Measurements from ENCODE around the gene HAVCR2. TPM values are rescaled to one million over a fixed set of nuclear protein-coding genes. Genes with fewer than 3 reads are reported as not detected.
A peak's percentile ranks its signal among the peaks of the same experiment; 100 is the strongest.

HAVCR2 gene
- total RNA-seq, 2 donors from 2014 or later = 2.3 to 2.7 TPM

DNA sequence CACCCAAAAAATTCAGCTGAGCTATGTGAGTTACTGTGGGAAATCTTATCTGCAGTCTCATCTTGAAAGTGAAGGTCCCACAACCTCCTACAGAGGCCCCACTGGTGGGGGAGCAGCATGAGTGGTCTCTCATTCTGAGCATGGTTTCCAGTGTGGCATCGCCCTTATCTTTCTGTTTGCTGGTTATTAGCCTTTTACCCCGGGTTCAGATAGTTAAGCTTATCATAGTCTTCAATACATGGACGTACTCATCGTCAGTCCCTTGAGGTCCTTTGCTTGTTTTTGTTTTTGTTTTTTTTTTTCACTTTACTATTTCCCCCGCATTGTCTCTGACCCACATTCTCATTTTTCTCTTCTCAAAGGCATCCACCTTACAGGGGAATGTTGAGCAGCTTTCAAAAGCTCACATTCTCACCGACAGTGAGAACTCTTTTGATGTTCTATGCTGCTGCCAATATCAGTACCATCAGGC lies 7.7 kb upstream of the HAVCR2 start:
- no peaks in the 10 kb centered on the region for H3K9me3 ChIP-seq (ENCODE audit: control insufficient read depth, low read length, poor library complexity, severe bottlenecking)
- Mint-ChIP-seq H3K27me3 (no peaks in the 10 kb centered on the region), H3K36me3 (ENCODE audit: low read depth) (no peaks in the 10 kb centered on the region), H3K4me3 (peak overlapping the region; percentile 15), H3K27ac (peak overlapping the region; percentile 5), H3K4me1 (peaks cover 6% of the 10 kb centered on the region)
- ATAC-seq = no peak
- DNase-seq = no peak

DNA sequence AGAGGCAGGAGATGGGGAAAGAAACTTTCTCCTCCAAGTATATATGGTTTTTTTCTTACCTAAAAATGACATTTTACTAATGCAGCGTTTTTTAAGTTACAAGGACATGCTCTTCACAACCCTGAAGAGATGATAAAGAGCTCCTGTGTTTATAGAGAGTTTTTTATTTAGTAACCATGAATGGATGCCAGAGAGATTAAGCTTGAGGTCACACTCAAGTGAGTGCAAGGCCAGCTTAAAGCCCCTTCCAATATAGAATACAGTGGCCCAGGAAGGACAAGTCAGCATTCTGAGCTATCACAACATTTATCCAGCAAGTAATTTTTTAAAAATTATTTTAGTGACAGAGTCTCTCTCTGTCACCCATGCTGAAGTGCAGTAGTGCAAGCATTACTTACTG lies 6.7 kb upstream of the HAVCR2 start:
- ATAC-seq (no peak), DNase-seq (no peak)
- Mint-ChIP-seq H3K36me3 (ENCODE audit: low read depth) (no peaks in the 10 kb centered on the region), H3K4me1 (peaks cover 6% of the 10 kb centered on the region), H3K27me3 (no peaks in the 10 kb centered on the region), H3K27ac (no peak overlapping the region), H3K4me3 (no peak overlapping the region)
- H3K9me3 ChIP-seq (ENCODE audit: control insufficient read depth, low read length, poor library complexity, severe bottlenecking) = no peaks in the 10 kb centered on the region

GRCh38 chr5:157115012-157115411 lies 6.2 kb upstream of the HAVCR2 start:
- H3K4me3 Mint-ChIP-seq = no peak overlapping the region

DNA sequence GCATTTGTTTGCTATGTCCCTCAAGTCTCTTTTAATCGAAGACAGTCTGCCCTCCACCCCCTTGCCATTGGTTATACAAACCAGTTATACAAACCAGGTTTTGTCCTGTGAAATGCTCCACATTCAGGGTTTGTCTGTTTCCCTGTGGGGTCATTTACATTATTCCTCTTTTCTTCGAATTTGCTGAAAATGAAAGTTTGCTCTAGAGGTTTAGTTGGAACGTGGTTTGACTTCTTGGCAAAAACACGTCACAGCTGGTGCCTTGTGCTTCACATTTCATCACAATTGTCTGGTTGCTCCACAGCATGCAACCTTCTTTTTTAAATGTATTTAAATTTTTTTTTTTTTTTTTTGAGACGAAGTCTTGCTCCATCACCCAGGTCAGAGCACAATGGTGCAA lies 4.2 kb upstream of the HAVCR2 start:
- H3K9me3 ChIP-seq (ENCODE audit: control insufficient read depth, low read length, poor library complexity, severe bottlenecking) = no peaks in the 10 kb centered on the region
- Mint-ChIP-seq H3K36me3 (ENCODE audit: low read depth) (no peaks in the 10 kb centered on the region), H3K4me1 (peaks cover 25% of the 10 kb centered on the region), H3K27ac (no peak overlapping the region), H3K4me3 (no peak overlapping the region), H3K27me3 (no peaks in the 10 kb centered on the region)
- no peak for DNase-seq
- no peak for ATAC-seq

More at GRCh38 chr5:157115012-157115411, 6.2 kb upstream of the HAVCR2 start:
- no peaks in the 10 kb centered on the region for H3K27me3 Mint-ChIP-seq
- H3K9me3 ChIP-seq (ENCODE audit: control insufficient read depth, low read length, poor library complexity, severe bottlenecking) = no peaks in the 10 kb centered on the region
- no peak overlapping the region for H3K27ac Mint-ChIP-seq
- no peak for DNase-seq
- ATAC-seq = no peak
- H3K4me1 Mint-ChIP-seq = peaks cover 7% of the 10 kb centered on the region
- H3K36me3 Mint-ChIP-seq (ENCODE audit: low read depth) = no peaks in the 10 kb centered on the region

GRCh38 chr5:157109744-157110143 lies 900 bp upstream of the HAVCR2 start:
- DNase-seq (no peak), ATAC-seq (peak; percentile 58)
- Mint-ChIP-seq H3K4me3 (peak overlapping the region; percentile 84), H3K4me1 (peaks cover 24% of the 10 kb centered on the region), H3K36me3 (ENCODE audit: low read depth) (no peaks in the 10 kb centered on the region), H3K27me3 (no peaks in the 10 kb centered on the region), H3K27ac (peak overlapping the region; percentile 93)
- H3K9me3 ChIP-seq (ENCODE audit: control insufficient read depth, low read length, poor library complexity, severe bottlenecking) = no peaks in the 10 kb centered on the region

DNA sequence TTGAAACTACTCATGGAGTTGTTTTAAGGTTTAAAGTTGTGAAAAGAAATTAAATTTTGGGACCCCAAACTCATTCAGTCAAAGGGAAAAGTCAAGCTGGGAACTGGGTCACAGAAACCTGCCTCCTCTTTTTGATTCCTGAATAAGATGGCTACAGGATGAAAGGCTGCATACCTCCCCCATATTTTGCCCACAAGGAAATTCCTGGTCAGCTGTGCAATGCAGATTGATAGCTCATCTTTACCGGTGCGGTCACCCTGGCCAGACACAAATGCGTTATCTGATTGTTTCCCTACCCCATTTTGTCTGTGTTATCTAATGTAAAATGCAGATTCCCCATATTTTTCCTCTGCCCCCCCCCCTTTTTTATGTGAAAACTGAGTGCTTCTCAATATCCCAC lies 1.3 kb downstream of the HAVCR2 start:
- Mint-ChIP-seq H3K36me3 (ENCODE audit: low read depth) (peaks cover 2% of the 10 kb centered on the region), H3K4me1 (peaks cover 24% of the 10 kb centered on the region), H3K4me3 (no peak overlapping the region), H3K27me3 (no peaks in the 10 kb centered on the region), H3K27ac (no peak overlapping the region)
- DNase-seq (no peak), ATAC-seq (no peak)
- H3K9me3 ChIP-seq (ENCODE audit: control insufficient read depth, low read length, poor library complexity, severe bottlenecking) = no peaks in the 10 kb centered on the region

- DNase-seq (no peak), ATAC-seq (no peak)
- no peaks in the 10 kb centered on the region for H3K27me3 Mint-ChIP-seq
These were observed 2.0 kb downstream of the HAVCR2 start for GRCh38 chr5:157106630-157107461.

GRCh38 chr5:157100140-157100679 lies 8.6 kb downstream of the HAVCR2 start:
- H3K27ac Mint-ChIP-seq = no peak overlapping the region
- H3K27me3 Mint-ChIP-seq = no peaks in the 10 kb centered on the region
- no peaks in the 10 kb centered on the region for H3K9me3 ChIP-seq (ENCODE audit: control insufficient read depth, low read length, poor library complexity, severe bottlenecking)
- peaks cover 2% of the 10 kb centered on the region for H3K36me3 Mint-ChIP-seq (ENCODE audit: low read depth)
- H3K4me1 Mint-ChIP-seq = peaks cover 5% of the 10 kb centered on the region
- DNase-seq (no peak), ATAC-seq (peak; percentile 21)
- H3K4me3 Mint-ChIP-seq = no peak overlapping the region

More at GRCh38 chr5:157106630-157107461, 2.0 kb downstream of the HAVCR2 start:
- no peaks in the 10 kb centered on the region for H3K9me3 ChIP-seq (ENCODE audit: control insufficient read depth, low read length, poor library complexity, severe bottlenecking)
- H3K4me1 Mint-ChIP-seq = peaks cover 24% of the 10 kb centered on the region
- no peak overlapping the region for H3K4me3 Mint-ChIP-seq
- H3K36me3 Mint-ChIP-seq (ENCODE audit: low read depth) = peaks cover 2% of the 10 kb centered on the region
- H3K27ac Mint-ChIP-seq = peak overlapping the region; percentile 56

GRCh38 chr5:157088342-157088990 lies 20.4 kb downstream of the HAVCR2 start:
- no peaks in the 10 kb centered on the region for H3K4me1 Mint-ChIP-seq
- H3K27me3 Mint-ChIP-seq = no peaks in the 10 kb centered on the region
- peaks cover 4% of the 10 kb centered on the region for H3K36me3 Mint-ChIP-seq (ENCODE audit: low read depth)
- H3K4me3 Mint-ChIP-seq = no peak overlapping the region
- peak overlapping the region; percentile 27 for H3K27ac Mint-ChIP-seq
- ATAC-seq = no peak
- H3K9me3 ChIP-seq (ENCODE audit: control insufficient read depth, low read length, poor library complexity, severe bottlenecking) = no peaks in the 10 kb centered on the region
- DNase-seq = no peak

- DNase-seq (no peak), ATAC-seq (no peak)
- Mint-ChIP-seq H3K4me3 (no peak overlapping the region), H3K27ac (no peak overlapping the region), H3K36me3 (ENCODE audit: low read depth) (peaks cover 7% of the 10 kb centered on the region), H3K4me1 (no peaks in the 10 kb centered on the region), H3K27me3 (no peaks in the 10 kb centered on the region)
- no peaks in the 10 kb centered on the region for H3K9me3 ChIP-seq (ENCODE audit: control insufficient read depth, low read length, poor library complexity, severe bottlenecking)
These were observed 22.0 kb downstream of the HAVCR2 start for GRCh38 chr5:157086751-157087359.

GRCh38 chr5:157085930-157086329 lies 22.9 kb downstream of the HAVCR2 start:
- H3K4me3 Mint-ChIP-seq = no peak overlapping the region
- H3K27ac Mint-ChIP-seq = no peak overlapping the region
- ATAC-seq = no peak
- DNase-seq = no peak
- H3K27me3 Mint-ChIP-seq = no peaks in the 10 kb centered on the region
- peaks cover 3% of the 10 kb centered on the region for H3K36me3 Mint-ChIP-seq (ENCODE audit: low read depth)
- H3K9me3 ChIP-seq (ENCODE audit: control insufficient read depth, low read length, poor library complexity, severe bottlenecking) = no peaks in the 10 kb centered on the region
- no peaks in the 10 kb centered on the region for H3K4me1 Mint-ChIP-seq

DNA sequence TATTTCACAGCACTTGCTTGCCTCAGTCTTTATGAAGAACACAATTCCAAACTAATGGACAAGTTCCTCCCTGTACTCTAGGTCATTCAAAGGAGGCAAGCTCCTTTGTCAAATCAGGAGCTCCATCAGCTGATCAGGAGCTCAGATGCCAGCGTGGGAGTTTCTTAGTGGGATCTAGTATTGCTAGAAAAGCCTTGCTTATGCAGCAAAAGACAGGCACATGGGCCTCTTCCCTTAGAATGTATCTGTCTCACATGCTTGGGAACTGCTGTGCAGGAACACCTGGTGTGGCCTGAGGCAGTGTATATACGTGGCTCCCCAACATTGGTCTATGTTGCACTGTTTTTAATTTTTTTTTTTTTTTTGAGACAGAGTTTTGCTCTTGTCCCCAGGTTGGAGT lies 28.6 kb downstream of the HAVCR2 start:
- ATAC-seq (no peak), DNase-seq (no peak)
- Mint-ChIP-seq H3K36me3 (ENCODE audit: low read depth) (peaks cover 5% of the 10 kb centered on the region), H3K27me3 (no peaks in the 10 kb centered on the region), H3K27ac (no peak overlapping the region), H3K4me1 (no peaks in the 10 kb centered on the region), H3K4me3 (no peak overlapping the region)
- H3K9me3 ChIP-seq (ENCODE audit: control insufficient read depth, low read length, poor library complexity, severe bottlenecking) = no peaks in the 10 kb centered on the region

GRCh38 chr5:157076558-157076957 lies 32.3 kb downstream of the HAVCR2 start:
- no peak for ATAC-seq
- no peaks in the 10 kb centered on the region for H3K27me3 Mint-ChIP-seq
- no peak overlapping the region for H3K27ac Mint-ChIP-seq

More at GRCh38 chr5:157076558-157076957, 32.3 kb downstream of the HAVCR2 start:
- no peak for DNase-seq
- Mint-ChIP-seq H3K4me3 (no peak overlapping the region), H3K4me1 (no peaks in the 10 kb centered on the region), H3K36me3 (ENCODE audit: low read depth) (peaks cover 2% of the 10 kb centered on the region)
- no peaks in the 10 kb centered on the region for H3K9me3 ChIP-seq (ENCODE audit: control insufficient read depth, low read length, poor library complexity, severe bottlenecking)

Data from T-helper 17 cell (primary cell).